Heart left ventricle (tissue), 16 donors: ENCODE data around the gene VDAC1. TPM values are rescaled to one million over a fixed set of nuclear protein-coding genes. Genes with fewer than 3 reads are reported as not detected.

Source experiments
- ATAC-seq, 4 donors: fragments of 200-7000 bp; cut with Tn5 transposase; one replicate each; pipeline ENCODE4 v1.9.1; 2020 to 2022; ENCODE audit warnings: moderate library complexity in 4 of 4, mild to moderate bottlenecking in 3 of 4, moderate number of reproducible peaks in 1 of 4
- DNase-seq, 5 donors: peaks; one replicate each; pipeline ENCODE4 v3.0.0-alpha.2; 2020
- H3K27ac ChIP-seq, 12 donors: fragments of 200-600 bp; sonication (generic) in 4 of 12; one replicate each; pipeline versions ENCODE4 v1.5.0 to v1.8.0; 2016 to 2022; ENCODE audit warnings: mild to moderate bottlenecking in 2 of 12
- H3K27me3 ChIP-seq, 9 donors: fragments of 200-600 bp; sonication (generic) in 2 of 9; one replicate each; pipeline versions ENCODE4 v1.5.1 to v1.8.0; 2016 to 2022; ENCODE audit warnings: mild to moderate bottlenecking in 3 of 9
- H3K36me3 ChIP-seq, 9 donors: fragments of 200-600 bp; sonication (generic) in 2 of 9; one replicate each; pipeline versions ENCODE4 v1.5.0 to v1.8.0; 2018 to 2022; ENCODE audit warnings: mild to moderate bottlenecking in 2 of 9
- H3K4me1 ChIP-seq, 12 donors: fragments of 200-600 bp; sonication (generic) in 4 of 12; one replicate each; pipeline versions ENCODE4 v1.5.0 to v1.8.0; 2016 to 2022; ENCODE audit warnings: mild to moderate bottlenecking in 3 of 12
- H3K4me3 ChIP-seq, 12 donors: fragments of 200-600 bp; sonication (generic) in 4 of 12; one replicate each; pipeline versions ENCODE4 v1.5.0 to v1.8.0; 2017 to 2022; ENCODE audit warnings: mild to moderate bottlenecking in 9 of 12, moderate library complexity in 4 of 12
- H3K9me3 ChIP-seq, 12 donors: fragments of 200-600 bp; sonication (generic) in 4 of 12; one replicate each; pipeline versions ENCODE4 v1.5.0 to v1.8.0; 2016 to 2022; ENCODE audit warnings: mild to moderate bottlenecking in 1 of 12
- POLR2A ChIP-seq, 2 donors: fragments of 450-650 bp; IDR thresholded peaks; one replicate each; pipeline ENCODE4 v1.6.1; 2017; ENCODE audit warnings: antibody characterized with exemption in 2 of 2, mild to moderate bottlenecking in 2 of 2, moderate library complexity in 2 of 2
- WGBS, 4 donors: extraction: QIAGEN DNeasy Blood & Tissue Kit in 2 of 4; methylation state at CpG; one replicate each; pipeline versions ENCODE4 v1.1.5 to v1.1.7; 2013 to 2018; 5-methylcytosine and 5-hydroxymethylcytosine counted together
- intact Hi-C, 10 donors: fragments of 100-400 bp; cut with DNase I; formaldehyde crosslinking; loops; one replicate each; pipeline versions ENCODE4 v1.11.1 to v1.14.2; 2022
- polyA plus RNA-seq, 2 donors: library from polyadenylated mRNA; stranded (reverse); fragments of 200-250 nt; gene quantifications; one replicate each; pipeline ENCODE4 v1.2.3, GENCODE V29; 2013
- total RNA-seq, 9 donors: library from RNA; depleted of rRNA in 2 of 9; stranded (reverse); fragments of >200 nt in 2 of 9; fragmentation: NEBNext Ultra II Directional in 3 of 9; extraction: Animal tissue kit (Norgen Biotek cat#: 25700) in 3 of 9; gene quantifications; one replicate each; pipeline versions ENCODE4 v1.1.0 to v1.2.4, GENCODE V29; 2016 to 2023
- TF ChIP-seq, protein P1 (sequence below), 12 donors: fragments of 200-600 bp; sonication (generic) in 4 of 12; IDR thresholded peaks; one replicate each; pipeline versions ENCODE4 v1.5.0 to v1.8.0; 2018 to 2022; ENCODE audit warnings: antibody characterized with exemption in 12 of 12, mild to moderate bottlenecking in 5 of 12
- donor health status: ischemic (EF 13 %, LVEDD 7.1; RV severe dilation, severe dysfunction).
- donor health status: healthy with polysubstance abuse.
- donor health status: DM: no; HTN: yes; CAD: no.
- donor health status: DM: no; HTN: no; CAD: no.
- donor health status: ischemic (EF 25% LVEDD 6.9; RV normal size, moderate dysfunction).
- donor health status: ischemic (EF 25% LVEDD 5.7; RV mildly dilated, moderate dysfunction).
- donor health status: healthy.
- donor health status: DM: yes; HTN: yes; CAD: no.
- donor health status: ischemic (EF 35%, LVEDD 5.7; RV mildly dilated, moderate dysfunction).
- donor health status: nonischemic (EF 11% LVEDD 7.7; RV severe dilation, severe dysfunction).
- donor health status: DM: yes; HTN: yes; CAD: no.
- donor health status: PGD.
- donor health status: ischemic (EF 29% LVEDD 5.4; RV normal size, mild dysfunction).
- donor health status: nonischemic (EF 23%, LVEDD 6.1; RV moderate dilation, normal function).

VDAC1 gene
- total and polyA plus RNA-seq, 11 donors: 379 to 596 (median 442) TPM

DNA sequence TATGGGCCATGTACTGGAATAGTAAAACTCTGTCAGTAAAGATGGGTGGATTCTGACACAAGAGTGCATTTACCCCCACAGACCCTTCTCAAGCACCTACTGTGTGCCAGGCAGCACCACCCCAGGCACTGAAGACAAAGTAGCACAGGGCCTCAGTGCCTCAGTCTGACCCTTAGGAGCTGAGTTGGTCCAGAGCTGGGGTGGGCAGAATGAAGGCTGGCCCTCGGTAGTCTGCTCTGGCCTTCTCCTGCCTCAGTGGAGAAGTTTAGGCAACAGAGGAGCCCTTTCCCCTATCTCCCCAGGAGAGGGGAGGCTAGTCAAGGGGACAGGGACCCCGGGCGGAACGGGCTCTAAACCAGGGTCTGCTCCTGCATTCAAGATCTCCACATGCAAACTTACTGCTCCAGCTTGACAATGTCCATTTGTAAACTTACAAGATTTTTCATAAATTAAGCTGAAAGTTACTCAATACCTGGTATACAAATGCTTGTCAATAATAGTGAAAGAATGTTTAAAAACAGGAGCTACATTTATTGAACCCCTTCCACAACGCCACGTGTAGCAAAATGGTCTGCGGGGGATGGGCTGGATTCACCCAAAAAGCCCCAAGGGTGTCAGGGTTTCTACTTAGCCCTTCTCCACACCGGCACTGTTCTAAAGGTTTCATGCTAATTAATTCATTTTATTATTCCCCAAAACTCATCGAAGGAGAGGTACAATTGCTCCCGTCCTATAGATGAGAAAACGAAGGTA is 1.5 kb downstream of the VDAC1 start:
- intact Hi-C loops: loop anchor here in 1 of 10 donors (5.0 kb wide), 1 partner anchor 36 kb away; the partner anchor contains the start of gene C5orf15
- DNase-seq (no peak), ATAC-seq (no peak)
- TF ChIP-seq, protein P1, sequence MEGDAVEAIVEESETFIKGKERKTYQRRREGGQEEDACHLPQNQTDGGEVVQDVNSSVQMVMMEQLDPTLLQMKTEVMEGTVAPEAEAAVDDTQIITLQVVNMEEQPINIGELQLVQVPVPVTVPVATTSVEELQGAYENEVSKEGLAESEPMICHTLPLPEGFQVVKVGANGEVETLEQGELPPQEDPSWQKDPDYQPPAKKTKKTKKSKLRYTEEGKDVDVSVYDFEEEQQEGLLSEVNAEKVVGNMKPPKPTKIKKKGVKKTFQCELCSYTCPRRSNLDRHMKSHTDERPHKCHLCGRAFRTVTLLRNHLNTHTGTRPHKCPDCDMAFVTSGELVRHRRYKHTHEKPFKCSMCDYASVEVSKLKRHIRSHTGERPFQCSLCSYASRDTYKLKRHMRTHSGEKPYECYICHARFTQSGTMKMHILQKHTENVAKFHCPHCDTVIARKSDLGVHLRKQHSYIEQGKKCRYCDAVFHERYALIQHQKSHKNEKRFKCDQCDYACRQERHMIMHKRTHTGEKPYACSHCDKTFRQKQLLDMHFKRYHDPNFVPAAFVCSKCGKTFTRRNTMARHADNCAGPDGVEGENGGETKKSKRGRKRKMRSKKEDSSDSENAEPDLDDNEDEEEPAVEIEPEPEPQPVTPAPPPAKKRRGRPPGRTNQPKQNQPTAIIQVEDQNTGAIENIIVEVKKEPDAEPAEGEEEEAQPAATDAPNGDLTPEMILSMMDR (IDR thresholded peaks at IDR 0.05): no peak
- TF ChIP-seq POLR2A (IDR thresholded peaks at IDR 0.05): no peak
- Histone ChIP-seq H3K27ac (peak overlapping the region; percentile 94 to 100 (median 100)), H3K36me3 (peaks cover 0 to 23% (median 8%) of the 10 kb centered on the region in 9 donors), H3K9me3 (no peaks in the 10 kb centered on the region), H3K27me3 (no peaks in the 10 kb centered on the region), H3K4me1 (peaks cover 10 to 68% (median 60%) of the 10 kb centered on the region in 12 donors), H3K4me3 (peak overlapping the region; percentile 61 to 99 (median 90))
- 16 to 23% (median 20%) methylated on average over 11 of the region's 11 CpGs for WGBS, 4 donors

DNA sequence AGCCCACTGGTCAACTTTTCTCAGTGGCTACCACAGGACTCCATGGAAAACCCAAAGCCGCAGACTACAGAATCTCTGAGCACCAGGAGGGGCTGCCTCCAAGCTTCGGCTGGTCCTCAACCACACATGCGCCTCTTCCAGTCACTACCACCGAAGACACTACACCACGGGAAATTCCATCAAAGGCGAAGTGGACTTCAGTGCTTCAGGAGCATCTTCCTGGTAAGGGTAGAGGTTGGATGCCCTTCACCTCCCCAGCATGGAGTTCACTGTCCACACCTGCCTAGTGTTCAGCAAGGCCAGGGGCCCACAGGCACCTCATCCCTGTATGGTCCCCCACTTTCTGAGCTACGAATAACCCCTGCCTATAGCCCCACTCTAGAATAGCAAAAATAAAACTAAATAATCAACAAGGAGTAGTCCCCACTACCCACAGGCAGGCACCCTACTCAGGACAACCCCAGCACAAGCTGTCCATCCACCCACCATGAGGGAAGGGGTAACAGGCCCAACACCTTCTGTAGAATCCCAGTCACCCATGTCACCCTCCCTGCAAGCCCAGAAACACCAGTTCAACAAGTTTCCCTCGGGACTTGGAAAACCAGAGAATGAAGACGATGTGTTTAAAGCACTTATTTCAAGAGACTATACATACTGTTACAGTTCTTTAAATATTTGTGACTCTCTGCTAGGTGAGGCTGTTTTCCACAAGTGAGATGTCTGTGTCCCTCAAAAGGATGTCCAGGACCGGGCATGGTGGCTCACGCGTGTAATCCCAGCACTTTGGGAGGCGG is 2.6 kb downstream of the VDAC1 start:
- H3K4me3 ChIP-seq: peak overlapping the region in 5 of 12 donors; percentile 62 to 95 (median 88)

DNA sequence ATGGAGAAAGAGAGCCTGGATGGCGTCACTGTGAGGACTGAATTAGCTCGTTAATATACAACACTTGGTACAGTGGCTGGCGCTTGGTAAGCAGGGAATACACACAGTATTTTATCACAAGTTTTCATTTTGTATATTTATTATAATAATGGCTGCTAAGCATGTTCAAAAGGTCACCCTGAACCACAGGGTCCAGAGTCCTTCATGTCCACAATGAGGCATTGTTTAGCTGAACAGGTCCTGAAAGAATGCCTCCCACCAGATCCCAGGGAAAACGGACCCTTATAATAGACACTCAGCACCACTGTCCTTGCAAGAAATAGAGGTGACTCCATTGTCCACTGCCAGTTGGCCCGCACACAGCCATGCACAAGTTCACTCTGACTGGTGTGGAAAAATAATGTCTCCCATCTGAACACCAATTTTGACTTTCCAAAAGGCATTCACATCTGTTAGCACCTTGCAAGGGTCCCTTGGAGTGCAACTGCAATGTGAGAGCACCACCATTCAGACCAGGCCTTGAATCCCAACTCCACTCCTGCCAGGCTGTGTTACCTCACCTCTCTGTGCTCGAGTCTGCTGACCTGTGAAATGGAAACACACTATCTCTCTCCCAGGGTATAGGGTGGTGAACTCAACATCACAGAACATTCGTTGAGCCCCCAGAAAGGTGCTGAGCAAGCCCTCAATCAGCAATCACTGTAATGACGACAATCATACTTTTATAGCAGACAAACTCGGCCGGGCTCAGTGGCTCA is 3.9 kb downstream of the VDAC1 start:
- Histone ChIP-seq H3K36me3 (peaks cover 0 to 23% (median 8%) of the 10 kb centered on the region in 9 donors), H3K9me3 (no peaks in the 10 kb centered on the region), H3K27me3 (no peaks in the 10 kb centered on the region), H3K4me1 (peaks cover 8 to 83% (median 67%) of the 10 kb centered on the region in 12 donors), H3K4me3 (no peak overlapping the region), H3K27ac (peak overlapping the region in 11 of 12 donors; percentile 39 to 100 (median 66))
- 63 to 78% (median 75%) methylated on average over 10 of the region's 10 CpGs for WGBS, 4 donors
- ATAC-seq (no peak), DNase-seq (no peak)
- intact Hi-C loops: loop anchor here in 1 of 10 donors (5.0 kb wide), 1 partner anchor 34 kb away; the partner anchor contains the start of gene C5orf15
- TF ChIP-seq, protein P1 (IDR thresholded peaks at IDR 0.05): no peak
- TF ChIP-seq POLR2A (IDR thresholded peaks at IDR 0.05): no peak

More for the DNA sequence above, 2.6 kb downstream of the VDAC1 start:
- ATAC-seq (no peak), DNase-seq (no peak)
- 63 to 78% (median 73%) methylated on average over 12 to 13 of the region's 13 CpGs for WGBS, 4 donors
- intact Hi-C loops: loop anchor here in 1 of 10 donors (5.0 kb wide), 1 partner anchor 35 kb away; the partner anchor contains the start of gene C5orf15
- Histone ChIP-seq H3K36me3 (peaks cover 0 to 23% (median 8%) of the 10 kb centered on the region in 9 donors), H3K27me3 (no peaks in the 10 kb centered on the region), H3K9me3 (no peaks in the 10 kb centered on the region), H3K4me1 (peaks cover 10 to 76% (median 61%) of the 10 kb centered on the region in 12 donors), H3K27ac (peak overlapping the region in 9 of 12 donors; percentile 1 to 100 (median 100))
- TF ChIP-seq, protein P1 (IDR thresholded peaks at IDR 0.05): no peak
- TF ChIP-seq POLR2A (IDR thresholded peaks at IDR 0.05): no peak
